GM12878 (cell line): ENCODE results near the gene ATP6V0A1. TPM values are rescaled to one million over a fixed set of nuclear protein-coding genes. Genes with fewer than 3 reads are reported as not detected.

Experiments used
- BCL11A ChIP-seq: IDR thresholded peaks from 2 replicates; pipeline ENCODE4 v1.6.1; 2011; ENCODE audit warnings: low read depth, low read length
- BCLAF1 ChIP-seq: fragments of 450-650 bp; IDR thresholded peaks from 2 replicates; pipeline ENCODE4 v1.6.1; 2017; ENCODE audit warnings: antibody characterized with exemption, mild to moderate bottlenecking, moderate library complexity
- BRCA1 ChIP-seq: IDR thresholded peaks from 2 replicates; pipeline ENCODE4 v1.6.1; 2011; ENCODE audit warnings: low read depth, low read length, improper control_type of control experiment
- DPF2 ChIP-seq: fragments of 450-650 bp; IDR thresholded peaks from 2 replicates; pipeline ENCODE4 v1.6.1; 2017; ENCODE audit warnings: mild to moderate bottlenecking
- ELK1 ChIP-seq: IDR thresholded peaks from 2 replicates; pipeline ENCODE4 v1.6.1; 2012; ENCODE audit warnings: low read depth, low read length, improper control_type of control experiment
- GATAD2B ChIP-seq: fragments of 450-650 bp; conservative IDR thresholded peaks from 2 replicates; pipeline ENCODE4 v1.6.1; 2017; ENCODE audit warnings: low read depth, mild to moderate bottlenecking, moderate library complexity
- HDGF ChIP-seq: fragments of 450-650 bp; IDR thresholded peaks from 2 replicates; pipeline ENCODE4 v1.6.1; 2016; ENCODE audit warnings: antibody characterized with exemption
- HSF1 ChIP-seq: fragments of 150-350 bp; IDR thresholded peaks from 2 replicates; pipeline ENCODE4 v1.6.1; 2014; ENCODE audit warnings: mild to moderate bottlenecking, low read depth, low read length
- JUND ChIP-seq: IDR thresholded peaks from 2 replicates; pipeline ENCODE4 v1.6.1; 2012; ENCODE audit warnings: low read depth, mild to moderate bottlenecking, low read length, improper control_type of control experiment, moderate library complexity
- KDM1A ChIP-seq: fragments of 200-600 bp; sonication (generic); IDR thresholded peaks from 2 replicates; pipeline ENCODE4 v1.6.1; 2016; ENCODE audit warnings: borderline replicate concordance
- MYC ChIP-seq: IDR thresholded peaks from 2 replicates; pipeline ENCODE4 v1.6.1; 2011; ENCODE audit warnings: mild to moderate bottlenecking, low read length, moderate library complexity, inconsistent platforms; ENCODE audit not compliant: insufficient read depth, insufficient replicate concordance, insufficient read length, severe bottlenecking
- NKRF ChIP-seq: fragments of 450-650 bp; conservative IDR thresholded peaks from 2 replicates; pipeline ENCODE4 v1.6.1; 2017; ENCODE audit warnings: mild to moderate bottlenecking, moderate library complexity
- NR2C2 ChIP-seq: IDR thresholded peaks from 2 replicates; pipeline ENCODE4 v1.6.1; 2011; ENCODE audit warnings: borderline replicate concordance, low read depth; ENCODE audit not compliant: control insufficient read depth, insufficient read length
- RELB ChIP-seq: fragments of 450-650 bp; IDR thresholded peaks from 2 replicates; pipeline ENCODE4 v1.6.1; 2017; ENCODE audit warnings: low read depth, mild to moderate bottlenecking, moderate library complexity
- SPI1 ChIP-seq: IDR thresholded peaks from 2 replicates; pipeline ENCODE4 v1.6.1; 2011; ENCODE audit warnings: low read depth, mild to moderate bottlenecking, low read length, moderate library complexity, borderline replicate concordance; ENCODE audit not compliant: insufficient read depth
- SREBF1 ChIP-seq: IDR thresholded peaks from 2 replicates; pipeline ENCODE4 v1.6.1; 2012; ENCODE audit warnings: mild to moderate bottlenecking, low read length
- USF1 ChIP-seq: IDR thresholded peaks from 2 replicates; pipeline ENCODE4 v1.6.1; 2011; ENCODE audit warnings: borderline replicate concordance, low read depth, mild to moderate bottlenecking, moderate library complexity, mixed read lengths, low read length; ENCODE audit not compliant: insufficient read depth; ENCODE audit errors: extremely low read length
- ZSCAN29 ChIP-seq: fragments of 450-650 bp; IDR thresholded peaks from 2 replicates; pipeline ENCODE4 v1.6.1; 2017; ENCODE audit warnings: mild to moderate bottlenecking, moderate library complexity
- polyA plus RNA-seq, 11 experiments: library from polyadenylated mRNA; depleted of rRNA in 4 of 11; unstranded in 6 of 11; stranded (reverse) in 5 of 11; fragments of >200 nt; fragmentation: Nextera tagmentation in 4 of 11; fragmentation: Illumina TruSeq in 1 of 11; extraction: Ambion mirVana in 4 of 11; extraction: Trizol in 1 of 11; gene quantifications; 1 replicate in 1 of 11; 2 replicates in 10 of 11; pipeline versions ENCODE4 v1.2.1 to v1.2.3, GENCODE V29; 2011 to 2016; ENCODE audit warnings: inconsistent platforms in 2 of 11, missing spikeins in 2 of 11, low read depth in 1 of 11
- total RNA-seq, 4 experiments: library from RNA; depleted of rRNA in 3 of 4; stranded (reverse); fragments of >200 nt in 3 of 4; fragmentation: Illumina TruSeq in 1 of 4; extraction: Trizol in 1 of 4; gene quantifications; 2 replicates each; pipeline versions ENCODE4 v1.2.1 to v1.2.3, GENCODE V29; 2013 to 2021

Gene ATP6V0A1
- total and polyA plus RNA-seq, 10 of the 15 experiments (the other 5 are each of a cell fraction or from before 2014, with no cell fraction given): 3.0 to 76.6 (median 30.9) TPM

- TF ChIP-seq ELK1: 0 out of 2 replicates have a peak, but pooled peaks have one; percentile 45
- peak; percentile 54 for TF ChIP-seq USF1
- no peak for TF ChIP-seq MYC
- peak; percentile 97 for TF ChIP-seq NKRF
- no peak for TF ChIP-seq SREBF1
- no peak for TF ChIP-seq NR2C2
- peak; percentile 87; the same call in 1 of the 2 replicates for TF ChIP-seq DPF2
- TF ChIP-seq BCLAF1: 0 out of 2 replicates have a peak, but pooled peaks have one; percentile 69
- 0 out of 2 replicates have a peak, but pooled peaks have one; percentile 71 for TF ChIP-seq ZSCAN29
- peak; percentile 98 for TF ChIP-seq GATAD2B
- TF ChIP-seq HSF1: no peak
- TF ChIP-seq HDGF: peak; percentile 36; the same call in 1 of the 2 replicates
- no peak for TF ChIP-seq BRCA1
- no peak for TF ChIP-seq SPI1
- no peak for TF ChIP-seq BCL11A
- no peak for TF ChIP-seq JUND
- TF ChIP-seq KDM1A: no peak
- TF ChIP-seq RELB: peak; percentile 54; the same call in 1 of the 2 replicates
Observed at GRCh38 chr17:42536372-42537155, 77.9 kb downstream of the ATP6V0A1 start (continued).
